GM18511 (cell line): ENCODE measurements around the gene TMEM45A.
"Not testable (repeated sequence)": the region's sequence is repeated elsewhere in the genome, so short reads cannot be mapped to it uniquely, and the experiment has no call there.

Experiments used
- ATAC-seq: cut with Tn5 transposase; IDR thresholded peaks from one replicate; pipeline ENCODE4 v1.9.1; 2021; ENCODE audit warnings: mild to moderate bottlenecking, moderate library complexity; ENCODE audit not compliant: unreplicated experiment

TMEM45A gene, protein sequence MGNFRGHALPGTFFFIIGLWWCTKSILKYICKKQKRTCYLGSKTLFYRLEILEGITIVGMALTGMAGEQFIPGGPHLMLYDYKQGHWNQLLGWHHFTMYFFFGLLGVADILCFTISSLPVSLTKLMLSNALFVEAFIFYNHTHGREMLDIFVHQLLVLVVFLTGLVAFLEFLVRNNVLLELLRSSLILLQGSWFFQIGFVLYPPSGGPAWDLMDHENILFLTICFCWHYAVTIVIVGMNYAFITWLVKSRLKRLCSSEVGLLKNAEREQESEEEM

DNA sequence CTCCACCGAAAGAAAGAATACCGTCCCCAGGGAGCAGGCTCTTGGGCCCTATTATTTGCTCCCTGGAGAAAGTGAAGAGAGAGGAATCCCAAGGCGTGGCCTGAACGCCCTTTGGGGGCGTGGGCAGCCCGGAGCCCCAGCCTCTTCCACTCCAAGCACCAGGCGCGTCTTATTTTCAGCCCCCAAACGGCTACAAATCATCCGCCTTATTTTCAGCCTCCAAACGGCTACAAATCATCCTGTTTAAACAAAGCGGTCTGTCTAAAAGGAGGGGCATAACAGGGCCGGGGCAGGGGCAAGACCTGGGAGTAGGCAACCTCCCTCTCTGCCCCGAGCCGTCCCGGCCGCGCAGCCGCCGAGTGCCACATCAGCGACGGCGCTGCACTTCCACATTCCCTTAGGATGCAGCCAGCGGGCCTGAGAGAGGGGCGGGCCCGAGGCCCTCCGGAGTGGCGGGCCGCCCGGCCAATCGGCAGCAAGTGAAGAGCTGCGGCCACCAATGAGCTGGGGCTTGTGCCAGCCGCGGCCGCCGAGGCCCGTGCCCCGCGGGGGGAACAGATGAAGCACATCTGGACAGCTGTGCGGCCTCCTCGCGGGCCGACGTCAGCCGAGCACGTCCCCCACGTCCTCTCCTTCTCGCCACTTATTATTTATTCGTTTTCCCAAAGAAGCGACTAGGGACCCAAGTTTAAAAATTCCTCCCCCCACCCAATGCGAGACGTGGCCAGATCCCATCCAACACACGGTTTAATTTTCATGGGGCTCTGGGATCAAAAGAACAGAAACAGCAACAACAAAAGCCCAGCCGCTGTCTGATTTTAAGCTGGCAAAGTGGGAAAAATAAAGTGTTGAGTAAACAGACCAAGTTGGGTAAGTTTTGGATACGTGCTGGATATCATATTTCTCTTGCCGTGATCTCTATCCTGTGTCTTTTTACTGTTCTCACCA, at the start of gene TMEM45A:
Gene TMEM45A, plus strand, starts transcription at position 561 of the 948 bp plus-strand sequence. CDS start 62,593 bp downstream, outside the sequence.
- peak; percentile 96 for ATAC-seq

DNA sequence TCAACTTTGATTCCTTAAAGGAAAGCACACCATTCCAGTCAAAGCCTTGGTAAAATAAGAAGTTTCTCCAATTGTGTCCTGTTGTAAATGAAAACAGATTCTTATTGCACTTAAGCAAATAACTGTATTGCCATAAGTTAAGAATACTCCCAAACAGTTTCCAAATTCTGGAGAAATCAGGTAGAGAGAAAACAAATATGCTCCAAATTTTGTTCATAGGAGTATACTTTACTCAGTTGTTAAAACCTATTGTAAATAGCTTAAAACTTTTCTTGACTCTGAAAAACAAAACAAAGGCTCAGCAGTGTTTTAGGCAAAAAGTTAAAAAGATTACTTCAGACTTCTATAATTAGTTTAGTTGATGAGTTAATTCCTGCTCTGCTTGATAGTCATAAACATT, 48.7 kb upstream of the TMEM45A start:
- ATAC-seq = no peak

DNA sequence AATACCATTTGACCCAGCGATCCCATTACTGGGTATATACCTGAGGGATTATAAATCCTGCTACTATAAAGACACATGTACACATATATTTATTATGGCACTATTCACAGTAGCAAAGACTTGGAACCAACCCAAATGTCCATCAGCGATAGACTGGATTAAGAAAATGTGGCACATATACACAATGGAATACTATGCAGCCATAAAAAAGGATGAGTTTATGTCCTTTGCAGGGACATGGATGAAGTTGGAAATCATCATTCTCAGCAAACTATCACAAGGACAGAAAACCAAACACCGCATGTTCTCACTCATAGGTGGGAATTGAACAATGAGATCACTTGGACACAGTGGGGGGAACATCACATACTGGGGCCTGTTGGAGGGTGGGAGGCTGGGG, 45.4 kb upstream of the TMEM45A start:
- not testable (repeated sequence) for ATAC-seq

DNA sequence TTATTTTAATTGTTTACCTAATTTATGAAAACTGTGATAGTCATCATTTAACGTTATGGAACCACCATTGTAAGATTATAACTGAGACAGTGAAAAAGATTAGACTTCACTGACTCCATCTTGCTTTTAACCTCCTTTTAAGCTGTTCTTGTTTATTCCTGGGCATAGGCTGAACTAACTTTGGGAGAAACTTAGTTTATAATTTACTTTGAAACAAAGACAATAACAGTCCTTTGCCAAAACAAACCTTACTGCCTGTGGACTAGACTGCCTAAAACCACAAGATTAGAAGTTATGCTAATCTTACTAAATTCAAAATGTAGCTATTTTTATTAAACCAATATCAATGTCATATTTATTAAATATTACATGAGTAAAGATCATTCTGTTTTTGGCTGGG, 44.3 kb upstream of the TMEM45A start:
- no peak for ATAC-seq

DNA sequence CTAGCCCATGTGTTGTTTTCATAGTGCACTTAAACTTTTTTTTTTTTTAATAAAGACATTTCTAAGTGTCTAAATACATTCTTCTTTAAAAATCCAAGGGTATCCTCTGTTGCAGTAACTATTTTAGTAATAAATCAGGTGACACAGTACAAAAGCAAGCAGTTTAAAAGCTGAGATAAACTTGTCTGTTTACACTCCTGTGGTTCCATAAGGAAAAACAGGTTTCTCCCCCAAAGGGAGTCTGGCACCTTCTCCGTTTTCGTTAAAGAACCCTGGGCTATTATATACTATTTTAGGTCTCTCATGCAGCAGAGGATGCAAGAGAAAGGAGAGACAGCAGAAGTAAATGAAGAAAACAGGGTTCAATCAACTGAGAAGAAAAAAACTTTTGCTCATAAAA, 43.2 kb upstream of the TMEM45A start:
- ATAC-seq = no peak

DNA sequence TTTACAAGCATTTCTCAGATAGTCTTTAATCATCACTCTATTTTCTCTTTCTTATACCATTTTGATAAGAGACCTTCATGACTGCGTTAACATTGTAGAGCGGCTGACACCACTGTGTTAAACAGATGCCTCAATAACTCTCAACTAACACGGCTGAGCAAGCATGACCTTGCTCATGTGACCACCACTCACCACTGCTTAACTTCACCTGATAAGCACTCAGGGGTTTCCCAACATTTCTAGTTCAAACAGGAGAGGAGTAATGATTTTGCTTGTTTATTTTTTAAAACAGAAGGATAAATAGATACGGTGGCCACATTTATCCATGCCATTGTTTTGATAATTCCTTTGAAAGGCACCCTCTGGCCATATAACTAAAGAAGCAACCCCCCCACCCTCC, 37.7 kb upstream of the TMEM45A start:
- ATAC-seq = no peak

DNA sequence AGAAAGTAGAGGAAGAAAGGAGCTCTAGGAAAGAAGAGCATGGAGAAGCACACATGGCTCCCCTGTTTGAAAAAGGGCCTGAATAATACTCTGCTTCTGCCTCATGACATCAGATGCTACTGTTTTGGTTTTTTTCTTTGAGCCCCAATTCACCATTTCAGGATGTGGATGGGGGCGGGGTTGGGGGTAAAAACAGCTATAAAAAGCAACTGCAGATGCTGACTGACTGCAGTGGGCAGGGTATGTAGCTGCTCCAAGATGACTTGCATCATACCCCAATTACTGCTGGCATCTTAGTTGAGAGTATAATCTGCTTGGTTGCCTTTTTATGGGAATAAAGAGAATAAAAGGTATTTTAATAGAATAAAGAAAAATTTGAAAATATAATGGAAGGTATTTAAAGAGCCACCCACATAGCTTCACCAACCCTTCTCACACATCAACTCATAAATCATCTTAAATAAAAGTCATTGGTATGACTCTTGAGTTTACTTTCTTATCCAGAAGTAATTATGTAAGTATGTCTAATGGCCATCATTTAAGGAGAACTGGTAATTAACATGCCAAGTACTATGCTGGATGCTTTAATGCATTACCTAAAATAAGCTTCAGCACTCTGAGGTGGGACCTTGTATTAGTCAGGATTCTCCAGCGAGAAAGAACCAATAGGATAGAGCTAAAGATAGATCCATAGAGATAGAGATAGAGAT, 36.4 kb upstream of the TMEM45A start:
- ATAC-seq = no peak

DNA sequence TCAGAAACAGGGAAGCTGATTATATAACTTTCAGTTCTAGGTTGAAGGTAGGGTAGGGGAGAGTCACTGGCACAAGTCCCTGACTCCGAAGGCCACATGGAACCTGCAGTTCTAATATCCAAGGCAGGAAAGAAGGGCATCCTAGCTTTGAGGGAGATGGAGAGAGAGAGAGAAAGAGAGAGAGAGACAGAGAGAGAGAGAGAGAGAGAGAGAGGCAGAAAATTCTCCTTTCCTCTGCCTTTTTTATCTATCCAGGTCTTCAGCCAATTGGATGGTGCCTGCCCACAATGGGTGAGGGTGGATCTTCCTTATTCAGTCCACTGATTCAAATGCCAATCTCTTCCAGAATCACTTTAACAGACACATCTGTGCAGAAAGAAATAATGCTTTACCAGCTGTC, 35.7 kb upstream of the TMEM45A start:
- no peak for ATAC-seq

DNA sequence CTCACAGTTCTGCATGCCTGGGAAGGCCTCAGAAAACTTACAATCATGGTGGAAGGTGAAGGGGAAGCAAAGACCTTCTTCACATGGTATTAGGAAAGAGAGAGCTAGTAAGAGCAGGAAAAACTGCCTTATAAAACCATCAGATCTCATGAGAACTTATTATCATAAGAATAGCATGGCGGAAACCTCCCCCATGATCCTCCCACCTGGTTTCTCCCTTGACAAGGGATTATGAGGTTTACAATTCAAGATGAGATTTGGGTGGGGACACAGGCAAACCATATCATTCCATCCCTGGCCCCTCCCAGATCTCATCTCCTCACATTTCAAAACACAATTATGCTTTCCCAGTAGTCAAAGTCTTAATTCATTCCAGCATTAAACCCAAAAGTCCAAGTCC, 34.6 kb upstream of the TMEM45A start:
- ATAC-seq = no peak

DNA sequence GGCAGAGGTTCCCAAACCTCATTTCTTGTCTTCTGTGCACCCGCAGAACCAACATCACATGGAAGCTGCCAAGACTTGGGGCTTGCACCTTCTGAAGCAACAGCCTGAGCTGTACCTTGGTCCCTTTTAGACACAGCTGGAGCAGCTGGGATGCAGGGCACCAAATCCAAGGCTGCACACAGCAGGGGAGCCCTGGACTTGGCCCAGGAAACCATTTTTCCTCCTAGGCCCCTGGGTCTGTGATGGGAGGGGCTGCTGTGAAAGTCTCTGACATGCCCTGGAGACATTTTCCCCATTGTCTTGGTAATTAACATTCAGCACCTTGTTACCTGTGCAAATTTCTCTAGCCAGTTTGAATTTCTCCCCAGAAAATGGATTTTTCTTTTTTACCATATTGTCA, 33.6 kb upstream of the TMEM45A start:
- no peak for ATAC-seq

DNA sequence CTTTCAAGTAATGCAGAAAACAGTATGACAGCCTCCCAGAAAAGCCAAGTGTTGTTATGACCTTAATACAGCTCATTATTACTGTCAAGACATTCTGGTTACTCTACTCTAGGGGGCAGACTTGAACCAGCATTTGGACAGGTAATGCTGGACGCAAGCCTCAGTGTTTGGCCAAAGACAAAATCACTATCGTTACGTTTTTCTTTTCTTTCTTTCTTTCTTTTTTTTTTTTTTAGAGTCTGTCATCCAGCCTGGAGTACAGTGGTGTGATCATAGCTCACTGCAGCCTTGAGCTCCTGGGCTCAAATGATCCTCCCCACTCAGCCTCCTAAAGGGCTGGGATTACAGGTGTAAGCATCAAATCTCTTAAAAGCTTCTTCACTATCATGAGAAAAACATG, 29.4 kb upstream of the TMEM45A start:
- ATAC-seq = peak; percentile 89

DNA sequence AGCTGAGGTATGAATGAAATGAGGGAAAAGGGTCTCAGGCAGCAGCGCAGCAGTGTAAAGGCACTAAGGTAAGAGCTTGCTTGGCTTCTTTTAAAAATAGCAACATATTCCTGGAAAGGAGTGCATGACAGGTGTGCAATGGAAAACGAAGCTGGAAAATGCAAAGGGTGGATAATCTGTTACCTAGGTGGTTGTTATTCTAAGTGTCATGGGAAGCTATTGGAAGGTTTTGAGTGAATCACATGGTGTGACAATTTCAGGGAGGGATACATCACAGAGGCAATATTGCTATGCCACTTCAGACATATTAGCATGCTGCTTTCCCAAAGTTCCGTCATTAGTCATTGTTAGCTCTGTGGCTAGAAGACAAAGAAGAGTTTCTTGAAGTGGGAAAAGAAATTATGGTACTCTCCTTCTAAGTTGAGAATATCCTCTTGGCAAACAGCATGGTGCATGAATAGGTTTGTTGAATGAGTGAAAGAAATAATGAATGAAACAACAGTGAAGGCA, 28.7 kb upstream of the TMEM45A start:
- no peak for ATAC-seq

DNA sequence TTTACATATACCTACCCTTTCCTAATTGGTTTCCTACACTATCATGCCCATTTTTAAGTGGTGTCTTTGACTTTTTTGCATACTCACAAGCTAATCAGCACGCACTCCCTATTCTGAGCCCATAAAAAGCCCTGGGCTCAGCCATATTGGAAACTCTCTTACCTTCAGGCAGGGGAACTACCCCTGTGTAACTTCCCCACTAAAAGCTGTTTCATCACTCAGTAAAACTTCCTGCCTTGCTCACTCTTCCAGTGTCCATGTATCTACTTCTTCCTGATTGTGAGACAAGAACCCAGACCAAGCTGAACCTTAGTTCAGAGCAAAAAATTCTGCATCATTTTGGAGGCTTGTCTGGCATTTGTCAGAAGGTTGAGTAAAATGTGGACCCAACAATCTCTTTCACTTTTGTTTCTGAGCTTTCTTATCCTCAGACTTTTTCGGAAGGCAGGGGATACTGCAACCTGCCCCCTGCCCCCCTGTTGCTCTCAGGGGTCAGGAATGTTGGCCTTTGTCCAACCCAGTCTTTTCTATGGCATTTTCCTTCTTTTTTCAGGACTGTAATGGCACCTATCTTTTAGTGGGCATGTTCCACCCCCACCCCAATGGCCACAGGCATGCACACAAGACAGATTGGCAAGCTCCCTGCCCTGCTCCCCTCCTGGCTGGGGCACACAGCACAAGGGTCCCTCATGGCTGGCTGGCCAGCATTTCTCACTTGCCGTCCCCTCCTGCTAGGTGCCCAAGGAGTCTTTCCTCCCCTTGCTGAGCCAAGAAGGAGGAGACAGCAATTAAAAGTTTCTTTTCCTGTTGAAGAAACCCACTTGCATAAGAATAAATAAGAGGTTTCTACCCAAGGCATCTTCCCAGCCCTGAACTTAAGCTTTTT, 26.3 kb upstream of the TMEM45A start:
- ATAC-seq = peak; percentile 67

DNA sequence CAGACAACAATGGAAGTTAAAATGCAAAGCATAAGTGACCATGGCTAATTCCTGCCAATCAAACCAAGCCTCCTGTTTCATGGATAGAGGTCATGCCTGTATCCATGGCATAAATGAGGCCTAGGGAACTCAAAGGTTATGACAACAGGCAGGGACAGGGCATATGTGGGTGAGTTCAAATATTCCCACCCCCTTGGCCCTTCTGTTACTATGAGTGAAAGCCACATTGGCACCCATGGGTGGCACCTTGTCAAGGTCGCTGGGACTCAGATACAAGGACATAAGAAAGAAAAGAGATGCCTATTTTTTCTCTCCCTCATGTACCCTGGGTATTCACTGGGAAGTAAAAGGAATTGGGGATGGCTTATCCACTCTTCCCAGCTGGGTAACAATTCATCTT, 25.3 kb upstream of the TMEM45A start:
- no peak for ATAC-seq

DNA sequence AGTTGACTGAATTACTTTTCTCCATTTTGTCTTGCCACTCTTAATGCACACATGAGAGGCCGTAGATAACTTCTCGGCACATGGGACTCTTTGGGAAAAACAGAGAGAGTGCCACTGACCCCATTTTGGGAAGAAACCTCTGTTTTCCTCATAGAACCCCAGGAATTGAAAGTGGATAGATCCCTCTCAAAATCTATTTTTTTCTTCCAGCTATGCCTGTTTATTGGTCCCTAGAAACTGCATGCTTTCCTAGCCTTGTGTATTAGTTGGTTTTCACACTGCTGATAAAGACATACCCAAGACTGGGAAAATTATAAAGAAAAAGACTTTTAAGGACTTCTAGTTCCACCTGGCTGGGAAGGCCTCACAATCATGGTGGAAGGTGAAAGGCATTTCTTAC, 23.7 kb upstream of the TMEM45A start:
- no peak for ATAC-seq

DNA sequence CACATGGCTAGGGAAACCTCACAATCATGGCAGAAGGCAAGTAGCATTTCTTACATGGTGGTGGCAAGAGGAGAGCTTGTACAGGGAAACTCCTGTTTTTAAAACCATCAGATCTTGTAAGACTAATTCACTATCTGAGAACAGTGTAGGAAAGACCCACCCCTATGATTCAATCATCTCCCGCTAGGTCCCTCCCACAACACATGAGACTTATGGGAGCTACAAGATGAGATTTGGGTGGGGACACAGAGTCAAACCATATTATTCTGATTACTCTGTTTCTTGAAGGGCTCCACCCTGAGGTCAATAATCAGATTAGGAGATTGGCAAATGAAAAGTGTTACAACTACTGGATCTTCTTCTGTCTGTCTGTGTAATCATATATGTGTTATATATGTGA, 21.5 kb upstream of the TMEM45A start:
- ATAC-seq = no peak

DNA sequence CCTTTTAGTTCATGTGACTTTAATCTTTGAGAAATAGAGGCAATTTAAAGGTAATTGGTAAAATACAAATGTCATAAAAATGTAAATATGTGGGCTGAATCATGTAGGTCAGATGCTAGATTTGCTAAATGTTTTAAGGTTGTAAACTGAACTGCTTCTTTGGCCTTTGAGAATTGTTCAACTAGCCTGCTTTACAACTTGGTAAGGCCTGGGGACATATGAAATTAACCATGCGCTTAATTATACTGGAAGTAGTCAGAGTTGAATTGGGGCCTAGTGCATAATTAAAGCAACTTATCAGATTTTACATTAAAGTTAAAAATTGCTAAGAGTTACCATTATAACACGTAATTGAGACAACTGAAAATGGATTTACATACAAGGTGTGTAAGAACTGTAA, 21.0 kb upstream of the TMEM45A start:
- no peak for ATAC-seq

DNA sequence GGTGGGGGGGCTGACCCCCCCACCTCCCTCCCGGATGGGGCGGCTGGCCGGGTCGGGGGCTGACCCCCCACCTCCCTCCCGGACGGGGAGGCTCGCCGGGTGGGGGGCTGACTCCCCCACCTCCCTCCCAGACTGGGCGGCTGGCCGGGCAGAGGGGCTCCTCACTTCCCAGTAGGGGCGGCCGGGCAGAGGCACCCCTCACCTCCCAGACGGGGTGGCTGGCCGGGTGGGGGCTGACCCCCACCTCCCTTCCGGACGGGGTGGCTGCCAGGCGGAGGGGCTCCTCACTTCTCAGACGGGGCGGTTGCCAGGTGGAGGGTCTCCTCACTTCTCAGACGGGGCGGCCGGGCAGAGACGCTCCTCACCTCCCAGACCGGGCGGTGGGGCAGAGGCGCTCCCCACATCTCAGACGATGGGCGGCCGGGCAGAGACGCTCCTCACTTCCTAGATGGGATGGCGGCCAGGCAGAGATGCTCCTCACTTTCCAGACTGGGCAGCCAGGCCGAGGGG, 14.5 kb upstream of the TMEM45A start:
- not testable (repeated sequence) for ATAC-seq

DNA sequence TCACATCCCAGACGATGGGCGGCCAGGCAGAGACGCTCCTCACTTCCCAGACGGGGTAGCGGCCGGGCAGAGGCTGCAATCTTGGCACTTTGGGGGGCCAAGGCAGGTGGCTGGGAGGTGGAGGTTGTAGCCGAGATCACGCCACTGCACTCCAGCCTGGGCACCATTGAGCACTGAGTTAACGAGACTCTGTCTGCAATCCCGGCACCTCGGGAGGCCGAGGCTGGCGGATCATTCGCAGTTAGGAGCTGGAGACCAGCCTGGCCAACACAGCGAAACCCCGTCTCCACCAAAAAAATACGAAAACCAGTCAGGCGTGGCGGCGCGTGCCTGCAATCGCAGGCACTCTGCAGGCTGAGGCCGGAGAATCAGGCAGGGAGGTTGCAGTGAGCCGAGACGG, 13.9 kb upstream of the TMEM45A start:
- ATAC-seq = not testable (repeated sequence)

DNA sequence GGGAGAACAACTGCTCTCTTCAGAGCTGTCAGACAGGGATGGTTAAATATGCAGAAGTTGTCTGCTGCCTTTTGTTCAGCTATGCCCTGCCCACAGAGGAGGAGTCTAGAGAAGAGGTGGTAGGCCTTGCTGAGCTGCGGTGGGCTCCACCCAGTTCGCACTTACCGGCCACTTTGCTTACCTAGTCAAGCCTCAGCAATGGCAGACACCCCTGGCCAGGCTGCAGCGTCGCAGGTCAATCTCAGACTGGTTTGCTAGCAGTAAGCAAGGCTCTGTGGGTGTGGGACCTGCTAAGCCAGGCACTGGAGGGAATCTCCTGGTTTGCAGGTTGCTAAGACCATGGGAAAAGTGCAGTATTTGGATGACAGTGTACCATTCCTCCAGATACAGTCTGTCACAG, 12.3 kb upstream of the TMEM45A start:
- no peak for ATAC-seq
